ENCODE results near the gene WDR35. TPM values are rescaled to one million over a fixed set of nuclear protein-coding genes. Genes with fewer than 3 reads are reported as not detected.

The WDR35 gene
- total RNA-seq, 4 donors from 2014 or later = 2.9 to 10.9 (median 6.9) TPM

- DNase-seq (ENCODE audit: low spot score in 2 of 2) = peak in 1 of 2 donors; percentile 16
- H3K27me3 ChIP-seq = no peaks in the 10 kb centered on the region
- H3K4me3 ChIP-seq = no peak overlapping the region
- TF ChIP-seq EP300 (IDR thresholded peaks at IDR 0.05) (no peak), POLR2AphosphoS5 (IDR thresholded peaks at IDR 0.05) (no peak), POLR2A (IDR thresholded peaks at IDR 0.05) (no peak)
- TF ChIP-seq, protein P1, sequence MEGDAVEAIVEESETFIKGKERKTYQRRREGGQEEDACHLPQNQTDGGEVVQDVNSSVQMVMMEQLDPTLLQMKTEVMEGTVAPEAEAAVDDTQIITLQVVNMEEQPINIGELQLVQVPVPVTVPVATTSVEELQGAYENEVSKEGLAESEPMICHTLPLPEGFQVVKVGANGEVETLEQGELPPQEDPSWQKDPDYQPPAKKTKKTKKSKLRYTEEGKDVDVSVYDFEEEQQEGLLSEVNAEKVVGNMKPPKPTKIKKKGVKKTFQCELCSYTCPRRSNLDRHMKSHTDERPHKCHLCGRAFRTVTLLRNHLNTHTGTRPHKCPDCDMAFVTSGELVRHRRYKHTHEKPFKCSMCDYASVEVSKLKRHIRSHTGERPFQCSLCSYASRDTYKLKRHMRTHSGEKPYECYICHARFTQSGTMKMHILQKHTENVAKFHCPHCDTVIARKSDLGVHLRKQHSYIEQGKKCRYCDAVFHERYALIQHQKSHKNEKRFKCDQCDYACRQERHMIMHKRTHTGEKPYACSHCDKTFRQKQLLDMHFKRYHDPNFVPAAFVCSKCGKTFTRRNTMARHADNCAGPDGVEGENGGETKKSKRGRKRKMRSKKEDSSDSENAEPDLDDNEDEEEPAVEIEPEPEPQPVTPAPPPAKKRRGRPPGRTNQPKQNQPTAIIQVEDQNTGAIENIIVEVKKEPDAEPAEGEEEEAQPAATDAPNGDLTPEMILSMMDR (IDR thresholded peaks at IDR 0.05) = no peak
- H3K36me3 ChIP-seq = no peaks in the 10 kb centered on the region
- 78% methylated on average over 4 of the region's 4 CpGs for WGBS
- no peak overlapping the region for H3K27ac ChIP-seq
- no peaks in the 10 kb centered on the region for H3K9me3 ChIP-seq
- H3K4me1 ChIP-seq = peaks cover 7% of the 10 kb centered on the region
These were observed 119.1 kb downstream of the WDR35 start for GRCh38 chr2:19870792-19871191.

GRCh38 chr2:19868701-19869580 lies 121.0 kb downstream of the WDR35 start:
- Histone ChIP-seq H3K27ac (no peak overlapping the region), H3K27me3 (no peaks in the 10 kb centered on the region), H3K9me3 (no peaks in the 10 kb centered on the region), H3K36me3 (no peaks in the 10 kb centered on the region), H3K4me3 (peak overlapping the region; percentile 45), H3K4me1 (peaks cover 7% of the 10 kb centered on the region)
- peak; percentile 76 to 87 for DNase-seq (ENCODE audit: low spot score in 2 of 2)
- WGBS = 60% methylated on average over 9 of the region's 52 CpGs
- TF ChIP-seq EP300 (IDR thresholded peaks at IDR 0.05) = no peak
- no peak for TF ChIP-seq POLR2AphosphoS5 (IDR thresholded peaks at IDR 0.05)
- TF ChIP-seq, protein P1 (IDR thresholded peaks at IDR 0.05) = no peak
- no peak for TF ChIP-seq POLR2A (IDR thresholded peaks at IDR 0.05)

GRCh38 chr2:19868224-19868623 lies 121.7 kb downstream of the WDR35 start:
- Histone ChIP-seq H3K4me1 (peaks cover 14% of the 10 kb centered on the region), H3K27ac (no peak overlapping the region), H3K9me3 (no peaks in the 10 kb centered on the region), H3K4me3 (peak overlapping the region; percentile 45), H3K36me3 (no peaks in the 10 kb centered on the region), H3K27me3 (no peaks in the 10 kb centered on the region)
- TF ChIP-seq POLR2A (IDR thresholded peaks at IDR 0.05) (no peak), EP300 (IDR thresholded peaks at IDR 0.05) (no peak), POLR2AphosphoS5 (IDR thresholded peaks at IDR 0.05) (no peak)
- TF ChIP-seq, protein P1 (IDR thresholded peaks at IDR 0.05) = no peak
- DNase-seq (ENCODE audit: low spot score in 2 of 2) = no peak
- 73% methylated on average over 7 of the region's 7 CpGs for WGBS

DNA sequence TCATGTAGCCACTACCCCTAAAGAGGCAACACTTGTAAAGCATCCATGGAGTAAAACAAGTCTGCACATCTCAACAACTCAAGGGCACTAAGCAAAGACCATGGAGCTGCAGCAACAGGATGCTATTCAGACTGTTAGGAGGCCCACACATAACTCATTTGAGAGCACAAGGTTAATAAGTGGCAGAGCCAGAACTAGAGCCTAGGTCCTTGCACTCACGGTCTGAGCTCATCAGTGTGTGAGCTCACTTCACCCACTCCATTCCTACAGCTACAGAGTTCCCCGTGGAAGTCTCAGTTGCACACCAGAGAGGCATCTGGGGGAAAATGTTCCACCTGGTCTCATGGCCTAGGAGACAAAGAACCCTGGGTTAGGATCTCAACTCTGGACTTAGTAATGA lies 123.1 kb downstream of the WDR35 start:
- TF ChIP-seq EP300 (IDR thresholded peaks at IDR 0.05) (no peak), POLR2AphosphoS5 (IDR thresholded peaks at IDR 0.05) (no peak), POLR2A (IDR thresholded peaks at IDR 0.05) (no peak)
- TF ChIP-seq, protein P1 (IDR thresholded peaks at IDR 0.05) = no peak

GRCh38 chr2:19865151-19865550 lies 124.8 kb downstream of the WDR35 start:
- Histone ChIP-seq H3K4me3 (no peak overlapping the region), H3K36me3 (no peaks in the 10 kb centered on the region), H3K4me1 (peaks cover 19% of the 10 kb centered on the region), H3K27ac (no peak overlapping the region), H3K27me3 (no peaks in the 10 kb centered on the region), H3K9me3 (no peaks in the 10 kb centered on the region)
- no peak for TF ChIP-seq POLR2AphosphoS5 (IDR thresholded peaks at IDR 0.05)
- TF ChIP-seq, protein P1 (IDR thresholded peaks at IDR 0.05) = no peak
- no peak for TF ChIP-seq POLR2A (IDR thresholded peaks at IDR 0.05)
- no peak for TF ChIP-seq EP300 (IDR thresholded peaks at IDR 0.05)
- DNase-seq (ENCODE audit: low spot score in 2 of 2) = no peak
- WGBS = 85% methylated on average over 2 of the region's 2 CpGs

More for the DNA sequence above, 123.1 kb downstream of the WDR35 start:
- H3K36me3 ChIP-seq = no peaks in the 10 kb centered on the region
- no peak overlapping the region for H3K4me3 ChIP-seq
- H3K4me1 ChIP-seq = peaks cover 15% of the 10 kb centered on the region
- H3K27ac ChIP-seq = no peak overlapping the region
- no peak for DNase-seq (ENCODE audit: low spot score in 2 of 2)
- H3K27me3 ChIP-seq = no peaks in the 10 kb centered on the region
- WGBS = 78% methylated on average over 2 of the region's 2 CpGs
- H3K9me3 ChIP-seq = no peaks in the 10 kb centered on the region

Data from suprapubic skin (tissue), 4 donors.